B cell (primary cell): ENCODE results near the gene GABRR3. TPM values are rescaled to one million over a fixed set of nuclear protein-coding genes. Genes with fewer than 3 reads are reported as not detected.
A peak's percentile ranks its signal among the peaks of the same experiment; 100 is the strongest.

Experiments used
- ATAC-seq: fragments of 200-7000 bp; cut with Tn5 transposase; one replicate; pipeline ENCODE4 v1.10.0; 2021; ENCODE audit warnings: low read depth, mild to moderate bottlenecking, moderate number of reproducible peaks, moderate library complexity
- CTCF ChIA-PET: fragments of 350-600 bp; sonication (Branson Sonifier 250); formaldehyde crosslinking; loops from one replicate; lab custom pipeline; 2021; ENCODE audit warnings: antibody characterized with exemption, inconsistent platforms; lab: Charles Lee
- POLR2A ChIA-PET: fragments of 350-600 bp; sonication (Branson Sonifier 250); formaldehyde crosslinking; loops from one replicate; lab custom pipeline; 2021; ENCODE audit warnings: antibody characterized with exemption; lab: Charles Lee
- DNase-seq: peaks from one replicate; pipeline ENCODE4 v3.0.0; 2013
- H2AFZ ChIP-seq: 2 replicates; pipeline ENCODE4 v1.6.1; 2012; ENCODE audit warnings: mild to moderate bottlenecking, low read depth, low read length; ENCODE audit not compliant: insufficient read depth, poor library complexity, severe bottlenecking
- H3K27ac ChIP-seq, 2 donors: 1 replicate in 1 of 2; 2 replicates in 1 of 2; pipeline ENCODE4 v1.5.1; 2012 to 2013; ENCODE audit warnings: low read length in 2 of 2, mild to moderate bottlenecking in 2 of 2, moderate library complexity in 1 of 2
- H3K27me3 ChIP-seq, 4 experiments: fragments of 200-600 bp in 1 of 4; sonication (generic) in 1 of 4; replicated peaks in 1 of 4; 1 replicate in 2 of 4; 2 replicates in 2 of 4; pipeline versions ENCODE4 v1.6.1 to v1.7.0; 2013 to 2016; ENCODE audit warnings: low read length in 3 of 4, mild to moderate bottlenecking in 2 of 4, mixed read lengths in 1 of 4, moderate library complexity in 1 of 4; ENCODE audit not compliant: insufficient read depth in 4 of 4, control insufficient read depth in 3 of 4; ENCODE audit errors: control extremely low read depth in 1 of 4
- H3K36me3 ChIP-seq, 2 experiments: replicated peaks in 1 of 2; 1 replicate in 1 of 2; 2 replicates in 1 of 2; pipeline versions ENCODE4 v1.6.1 to v1.7.1; 2013; ENCODE audit warnings: low read length in 1 of 2; ENCODE audit not compliant: insufficient read depth in 2 of 2, control insufficient read depth in 1 of 2; ENCODE audit errors: control extremely low read depth in 1 of 2, extremely low read depth in 1 of 2
- H3K4me1 ChIP-seq, 2 donors: fragments of 200-600 bp in 1 of 2; sonication (generic) in 1 of 2; 1 replicate in 1 of 2; 2 replicates in 1 of 2; pipeline versions ENCODE4 v1.5.1 to v1.6.1; 2013 to 2017; ENCODE audit warnings: low read length in 2 of 2; ENCODE audit not compliant: control insufficient read depth in 2 of 2, insufficient read depth in 2 of 2
- H3K4me2 ChIP-seq: replicated peaks from 2 replicates; pipeline ENCODE3; 2012; ENCODE audit warnings: mild to moderate bottlenecking, low read depth, low read length; ENCODE audit not compliant: poor library complexity, severe bottlenecking
- H3K4me3 ChIP-seq, 5 experiments: fragments of 200-600 bp in 1 of 5; sonication (generic) in 1 of 5; 1 replicate in 3 of 5; 2 replicates in 2 of 5; pipeline versions ENCODE4 v1.5.1 to v1.7.0; 2011 to 2016; ENCODE audit warnings: low read length in 4 of 5, mild to moderate bottlenecking in 4 of 5, low read depth in 2 of 5, control low read depth in 1 of 5, moderate library complexity in 1 of 5; ENCODE audit not compliant: insufficient read depth in 1 of 5; ENCODE audit errors: control extremely low read depth in 1 of 5, extremely low read depth in 1 of 5
- H3K79me2 ChIP-seq: fragments of 200-600 bp; sonication (generic); one replicate; pipeline ENCODE4 v1.6.0; 2016; ENCODE audit warnings: low read length; ENCODE audit not compliant: control insufficient read depth, insufficient read depth
- H3K9ac ChIP-seq: fragments of 200-600 bp; sonication (generic); 2 replicates; pipeline ENCODE4 v1.6.1; 2017; ENCODE audit warnings: mild to moderate bottlenecking, low read length, moderate library complexity
- H3K9me3 ChIP-seq, 3 donors: one replicate each; pipeline versions ENCODE4 v1.6.1 to v1.7.1; 2013; ENCODE audit warnings: low read length in 2 of 3; ENCODE audit not compliant: control insufficient read depth in 2 of 3, insufficient read depth in 1 of 3; ENCODE audit errors: control extremely low read depth in 1 of 3
- H4K20me1 ChIP-seq: 2 replicates; pipeline ENCODE4 v1.6.0; 2012; ENCODE audit warnings: mild to moderate bottlenecking, low read length; ENCODE audit not compliant: insufficient read depth, control insufficient read depth, poor library complexity, severe bottlenecking
- H3K27ac Mint-ChIP-seq: one replicate; pipeline ENCODE4 v1.8.0; 2021; ENCODE audit warnings: mixed read lengths
- H3K27me3 Mint-ChIP-seq: one replicate; pipeline ENCODE4 v1.8.0; 2021; ENCODE audit warnings: mixed read lengths
- H3K4me1 Mint-ChIP-seq: one replicate; pipeline ENCODE4 v1.8.0; 2021; ENCODE audit warnings: mixed read lengths
- H3K4me3 Mint-ChIP-seq: one replicate; pipeline ENCODE4 v1.8.0; 2021; ENCODE audit warnings: mixed read lengths
- H3K9me3 Mint-ChIP-seq: one replicate; pipeline ENCODE4 v1.8.0; 2022; ENCODE audit warnings: mixed read lengths; ENCODE audit not compliant: insufficient read depth
- CTCF ChIP-seq: fragments of 200-600 bp; IDR thresholded peaks from one replicate; pipeline ENCODE4 v1.8.0; 2022; ENCODE audit warnings: antibody characterized with exemption, mild to moderate bottlenecking
- EZH2 ChIP-seq: IDR thresholded peaks from 2 replicates; pipeline ENCODE4 v1.6.1; 2012; ENCODE audit warnings: borderline replicate concordance, low read depth, mild to moderate bottlenecking, moderate library complexity, low read length; ENCODE audit not compliant: insufficient read depth, poor library complexity, severe bottlenecking
- WGBS: methylation state at CpG from one replicate; pipeline ENCODE4 v1.1.5; 2013; ENCODE audit warnings: missing lambda C conversion rate; ENCODE audit not compliant: insufficient coverage; 5-methylcytosine and 5-hydroxymethylcytosine counted together
- intact Hi-C: fragments of 100-400 bp; cut with micrococcal nuclease; formaldehyde crosslinking; loops from one replicate; pipeline ENCODE4 v1.10.0; 2022
- polyA plus RNA-seq: library from polyadenylated mRNA; depleted of rRNA; stranded (reverse); fragments of >200 nt; gene quantifications from 2 replicates; pipeline ENCODE4 v1.2.3, GENCODE V29; 2012
- total RNA-seq, 2 donors: library from RNA; stranded (reverse); fragments of 120-200 nt in 1 of 2; gene quantifications; 1 replicate in 1 of 2; 2 replicates in 1 of 2; pipeline versions ENCODE4 v1.2.3 to v1.2.4, GENCODE V29; 2013 to 2022

Gene GABRR3
- total and polyA plus RNA-seq, 2 donors (not counting 1 experiment from before 2014, with no cell fraction given) = not detected

GRCh38 chr3:98038876-98039275 lies 3.8 kb upstream of the GABRR3 start:
- intact Hi-C loops = loop anchor here (1.0 to 5.0 kb wide), 4 partner anchors 67 to 1713 kb away; partner anchors contain the start of genes CLDND1, CPOX and RIOX2
- H3K4me1 ChIP-seq = peaks cover 0 to 5% of the 10 kb centered on the region in 2 donors
- peaks cover 5% of the 10 kb centered on the region for H3K4me1 Mint-ChIP-seq
- DNase-seq (no peak), ATAC-seq (no peak)
- H3K27ac ChIP-seq = no peak overlapping the region
- ChIA-PET CTCF (interaction anchor here (0.6 to 7.9 kb wide), 16 partner anchors 8 to 555 kb away, joined by 3 to 72 read pairs (median 3); partner anchors contain the start of genes ARL6 and CPOX), POLR2A (no interaction called here)
- H3K79me2 ChIP-seq = no peaks in the 10 kb centered on the region
- H3K4me3 Mint-ChIP-seq = no peak overlapping the region
- peak overlapping the region in 1 of 5 experiments; percentile 58 for H3K4me3 ChIP-seq
- H3K4me2 ChIP-seq = peak overlapping the region; percentile 82
- no CpG with 5 or more reads among the region's 3 CpGs for WGBS
- H3K9me3 Mint-ChIP-seq = peaks cover 2% of the 10 kb centered on the region
- peaks cover 0 to 8% (median 3%) of the 10 kb centered on the region in 3 donors for H3K9me3 ChIP-seq
- TF ChIP-seq CTCF (no peak), EZH2 (no peak)
- H2AFZ ChIP-seq = peak overlapping the region; percentile 83
- peaks cover 0 to 4% (median 0%) of the 10 kb centered on the region in 4 experiments for H3K27me3 ChIP-seq
- H3K9ac ChIP-seq = no peak overlapping the region
- no peaks in the 10 kb centered on the region for H3K36me3 ChIP-seq
- no peaks in the 10 kb centered on the region for H4K20me1 ChIP-seq
- no peak overlapping the region for H3K27ac Mint-ChIP-seq
- peaks cover 29% of the 10 kb centered on the region for H3K27me3 Mint-ChIP-seq

DNA sequence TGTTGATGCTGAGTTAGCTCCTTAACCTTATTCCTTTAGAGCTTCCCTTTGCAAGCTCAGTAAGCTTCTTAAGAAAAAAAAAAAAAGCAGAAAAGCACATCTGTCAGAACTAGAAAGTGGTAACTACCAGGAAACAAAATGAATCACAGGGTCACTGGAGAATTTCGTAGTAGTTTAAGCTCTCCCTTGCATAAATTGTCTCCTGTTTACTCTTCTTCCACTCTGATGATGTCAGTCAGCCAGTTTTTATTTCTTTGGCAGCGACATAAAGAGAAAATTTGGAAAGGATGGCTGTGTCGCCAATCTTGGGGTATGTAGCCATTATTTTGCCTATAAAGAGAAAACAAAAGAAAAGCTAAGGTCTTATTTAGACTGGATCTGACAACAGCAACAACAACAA lies 3.2 kb upstream of the GABRR3 start:
- CTCF ChIA-PET = interaction anchor here (0.6 to 7.9 kb wide), 9 partner anchors 10 to 535 kb away, joined by 3 to 72 read pairs (median 6); no protein-coding TSS in a partner anchor
- TF ChIP-seq CTCF (no peak), EZH2 (no peak)
- H3K27ac Mint-ChIP-seq = no peak overlapping the region

More for the DNA sequence above, 3.2 kb upstream of the GABRR3 start:
- ATAC-seq (no peak), DNase-seq (no peak)
- Histone ChIP-seq H3K27me3 (peaks cover 0 to 4% (median 0%) of the 10 kb centered on the region in 4 experiments), H4K20me1 (no peaks in the 10 kb centered on the region), H2AFZ (no peak overlapping the region), H3K27ac (no peak overlapping the region), H3K4me2 (no peak overlapping the region), H3K4me1 (peaks cover 0 to 5% of the 10 kb centered on the region in 2 donors), H3K9ac (no peak overlapping the region), H3K79me2 (no peaks in the 10 kb centered on the region), H3K36me3 (no peaks in the 10 kb centered on the region), H3K9me3 (peaks cover 0 to 8% (median 3%) of the 10 kb centered on the region in 3 donors), H3K4me3 (no peak overlapping the region)
- Mint-ChIP-seq H3K27me3 (peaks cover 33% of the 10 kb centered on the region), H3K9me3 (peaks cover 2% of the 10 kb centered on the region), H3K4me3 (no peak overlapping the region), H3K4me1 (peaks cover 5% of the 10 kb centered on the region)
- intact Hi-C loops = loop anchor here (5.0 kb wide), 2 partner anchors 484 to 1714 kb away; partner anchors contain the start of gene CLDND1
- 40% methylated on average over 1 of the region's 3 CpGs for WGBS
- POLR2A ChIA-PET = interaction anchor here (0.6 kb wide), 1 partner anchor 217 kb away, joined by 5 read pairs; no protein-coding TSS in a partner anchor
